HG03520 (cell line): ENCODE data around the gene KIF6.

Source experiments
- ATAC-seq: cut with Tn5 transposase; IDR thresholded peaks from one replicate; pipeline ENCODE4 v1.9.1; 2021; ENCODE audit warnings: mild to moderate bottlenecking, moderate library complexity; ENCODE audit not compliant: unreplicated experiment

KIF6 gene

DNA sequence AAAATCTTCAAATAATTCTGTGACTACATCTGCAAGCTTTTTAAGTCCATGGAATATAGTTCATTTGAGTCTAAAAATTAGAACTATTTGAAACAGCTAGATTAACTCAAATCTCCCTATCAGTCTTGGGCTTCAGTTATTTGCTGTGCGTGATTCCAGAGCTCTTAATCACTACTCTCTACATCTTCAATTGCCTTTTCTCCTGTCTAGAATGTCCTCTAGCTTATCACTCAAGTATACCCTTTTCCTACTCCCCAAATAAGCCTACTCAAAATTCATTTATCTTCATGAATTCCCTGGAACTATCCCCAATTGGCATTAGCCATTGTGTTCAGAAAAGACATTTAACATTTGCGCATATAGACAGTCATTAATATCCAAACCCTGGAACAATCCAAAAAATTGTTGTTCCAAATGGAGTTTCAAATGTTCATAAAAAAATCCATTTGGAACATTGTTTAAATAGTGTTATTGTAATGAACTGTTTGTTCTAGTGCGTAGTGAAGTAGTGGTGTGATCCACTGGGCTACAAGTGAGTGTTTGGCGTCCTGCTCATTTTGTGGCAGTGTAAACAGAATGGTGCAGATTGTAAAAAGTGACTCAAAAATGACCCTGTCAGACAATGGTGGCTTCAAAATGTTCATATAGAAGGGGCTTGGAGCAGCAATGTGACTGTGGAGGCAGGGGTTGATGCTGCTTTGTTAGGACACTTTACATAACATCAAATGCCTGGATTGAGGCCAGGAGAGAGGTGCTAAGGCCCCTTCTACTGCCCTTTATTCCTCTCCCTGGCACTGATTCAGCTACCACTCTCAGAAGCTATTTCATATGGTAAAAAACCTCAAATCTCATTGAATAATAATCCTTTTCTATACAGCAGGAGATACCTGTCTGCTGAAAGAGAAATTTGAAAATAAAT, 122.3 kb downstream of the KIF6 start:
- ATAC-seq = no peak

DNA sequence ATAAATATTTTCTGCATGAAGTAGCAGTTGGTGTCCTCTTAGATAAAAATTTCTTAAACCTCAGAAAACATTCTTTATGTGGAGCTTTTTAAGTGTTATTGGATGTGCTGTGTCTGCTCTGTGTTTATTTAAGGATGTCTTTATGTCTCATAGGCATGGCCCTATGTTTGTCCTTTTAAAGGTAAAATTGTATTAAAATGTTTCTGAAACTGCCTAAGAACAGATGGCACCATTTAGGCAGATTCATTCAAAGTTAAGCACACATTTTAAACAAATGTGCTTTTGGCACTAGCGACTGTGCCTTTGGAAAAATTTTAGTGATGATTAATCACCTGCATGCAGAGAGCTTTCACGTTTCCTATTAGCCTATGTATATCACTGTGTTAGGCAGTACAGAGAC, 125.2 kb downstream of the KIF6 start:
- ATAC-seq = no peak

GRCh38 chr6:39599341-39599740, 125.9 kb downstream of the KIF6 start:
- no peak for ATAC-seq

DNA sequence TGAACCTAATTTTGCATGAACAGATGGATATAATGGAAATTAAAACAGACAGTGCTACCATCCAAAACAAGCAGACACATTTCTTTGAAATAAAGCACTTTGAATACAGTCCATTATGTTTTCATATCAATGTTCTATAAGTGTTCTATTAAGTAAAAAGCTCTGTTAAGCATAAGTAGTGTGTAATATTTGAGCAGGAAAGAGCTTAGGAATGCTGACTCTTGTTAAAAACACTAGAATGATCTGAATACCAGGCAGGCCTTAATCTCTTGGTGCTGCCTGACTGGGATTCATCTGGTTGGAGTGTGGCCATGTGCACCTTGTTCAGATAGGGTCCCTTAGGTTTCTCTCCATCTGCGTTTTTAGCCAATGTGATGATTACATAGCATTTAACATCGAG, 130.9 kb downstream of the KIF6 start:
- ATAC-seq = no peak

- ATAC-seq = no peak
Measured at GRCh38 chr6:39593646-39594045, 131.6 kb downstream of the KIF6 start.

DNA sequence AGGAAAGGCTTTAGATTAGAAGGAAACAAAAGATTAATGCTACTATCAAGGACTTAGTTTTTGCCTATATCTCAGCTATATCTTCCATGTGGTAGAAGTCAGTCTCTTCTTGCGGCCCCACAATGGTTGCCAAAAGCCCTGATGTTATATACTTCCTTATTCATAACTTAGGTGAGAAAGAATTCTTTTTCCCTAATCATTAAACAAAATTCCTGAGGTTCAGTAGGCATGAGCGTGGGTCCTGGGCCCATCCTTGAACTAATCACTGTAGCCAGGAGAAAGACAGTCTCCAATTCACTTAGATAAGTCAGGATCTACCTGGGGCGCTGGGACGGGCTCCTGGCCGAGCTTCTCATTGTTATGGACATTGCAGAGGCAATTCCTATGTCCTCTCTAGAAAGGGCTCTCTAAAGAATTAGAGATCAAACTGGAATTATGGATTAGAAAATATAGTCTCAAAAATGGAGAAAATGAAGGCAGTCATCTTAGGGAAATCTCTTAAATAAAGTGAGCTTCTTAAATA, 134.3 kb downstream of the KIF6 start:
- no peak for ATAC-seq

DNA sequence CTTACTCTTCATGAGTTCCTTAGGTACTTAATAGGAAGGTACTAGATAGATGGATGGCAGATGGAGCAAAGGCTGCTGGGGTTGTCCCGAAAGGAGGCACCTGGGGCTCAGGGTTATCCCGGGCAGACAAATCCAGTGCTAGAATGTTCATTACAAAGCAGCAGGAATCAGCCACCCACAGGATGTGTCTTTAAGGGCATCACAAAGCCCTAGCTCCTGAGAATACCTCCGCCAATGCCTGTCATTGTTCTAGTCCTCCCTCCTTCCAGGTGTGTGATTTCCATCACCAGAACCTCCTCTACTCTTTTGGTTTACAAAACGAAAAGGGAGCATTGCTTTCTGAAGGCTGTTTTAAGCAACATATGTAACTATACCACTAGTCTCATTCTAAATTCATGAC, 138.1 kb downstream of the KIF6 start:
- ATAC-seq = no peak

GRCh38 chr6:39585641-39586040, 139.6 kb downstream of the KIF6 start:
- no peak for ATAC-seq

- ATAC-seq = no peak
Measured at GRCh38 chr6:39577446-39578165, 147.6 kb downstream of the KIF6 start.

- no peak for ATAC-seq
Measured at GRCh38 chr6:39576556-39577303, 148.5 kb downstream of the KIF6 start.

- no peak for ATAC-seq
Measured at GRCh38 chr6:39574991-39575390, 150.2 kb downstream of the KIF6 start.

DNA sequence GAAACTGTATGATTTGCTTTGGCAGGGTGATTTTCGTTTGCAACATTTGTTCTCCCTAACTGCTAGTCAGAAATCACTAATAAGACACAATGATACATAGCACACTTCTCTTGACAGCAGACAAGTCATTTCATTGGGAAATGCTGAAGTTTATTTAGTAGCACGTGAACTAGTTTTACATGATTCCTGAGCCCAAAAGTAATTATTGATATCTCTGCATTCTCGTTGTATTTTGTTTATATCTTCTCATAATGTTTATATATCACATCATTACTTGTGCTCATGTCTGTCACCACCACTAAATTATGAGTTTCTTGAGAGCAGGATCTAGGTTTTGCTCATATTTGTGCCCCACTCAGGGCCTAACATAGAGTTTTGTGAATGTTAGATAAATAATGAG, 151.7 kb downstream of the KIF6 start:
- no peak for ATAC-seq

GRCh38 chr6:39572661-39573340, 152.4 kb downstream of the KIF6 start:
- ATAC-seq = no peak

- ATAC-seq = no peak
Measured at GRCh38 chr6:39568896-39569295, 156.3 kb downstream of the KIF6 start.

- ATAC-seq = no peak
Measured at GRCh38 chr6:39567091-39567490, 158.1 kb downstream of the KIF6 start.

DNA sequence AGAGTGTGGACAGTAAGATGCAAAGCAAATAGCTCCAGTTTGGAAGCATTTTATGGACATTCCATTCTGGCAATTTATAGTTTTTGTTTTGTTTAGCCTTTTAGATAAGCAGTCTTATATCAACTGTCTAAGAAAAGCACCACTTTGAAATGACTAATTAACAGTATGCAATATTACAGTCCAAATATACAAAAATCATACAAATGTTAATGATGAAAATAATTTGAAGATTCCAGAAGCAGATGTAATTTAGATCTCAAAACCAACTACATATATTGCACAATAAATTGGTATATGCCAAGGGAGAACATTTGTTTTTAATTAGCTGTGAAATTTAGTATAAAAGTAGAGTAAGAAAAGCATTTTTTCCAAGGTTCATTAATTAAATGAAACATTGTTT, 158.8 kb downstream of the KIF6 start:
- ATAC-seq = no peak

DNA sequence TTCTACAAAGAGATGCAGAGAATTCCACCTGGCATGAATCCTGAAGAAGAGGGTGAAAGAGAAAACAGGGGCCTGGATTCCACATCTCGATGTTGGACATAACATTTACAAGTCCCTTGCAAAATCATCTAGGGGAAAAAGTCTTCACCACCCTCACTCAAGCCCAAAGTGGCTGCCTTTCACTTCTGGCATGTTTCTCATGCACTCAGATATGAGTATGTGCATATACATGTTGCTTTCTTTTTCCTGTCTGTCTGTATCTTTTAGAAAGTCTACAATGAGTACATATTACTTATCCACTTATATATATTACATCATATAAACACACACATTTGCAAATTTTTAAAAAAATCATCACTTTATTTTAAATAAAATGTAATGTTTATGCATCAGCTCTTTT, 159.3 kb downstream of the KIF6 start:
- no peak for ATAC-seq

GRCh38 chr6:39563566-39564311, 161.5 kb downstream of the KIF6 start:
- ATAC-seq = no peak

- ATAC-seq = no peak
Measured at GRCh38 chr6:39561536-39562266, 163.5 kb downstream of the KIF6 start.
